ENCODE results near the gene KRT84.

DNA sequence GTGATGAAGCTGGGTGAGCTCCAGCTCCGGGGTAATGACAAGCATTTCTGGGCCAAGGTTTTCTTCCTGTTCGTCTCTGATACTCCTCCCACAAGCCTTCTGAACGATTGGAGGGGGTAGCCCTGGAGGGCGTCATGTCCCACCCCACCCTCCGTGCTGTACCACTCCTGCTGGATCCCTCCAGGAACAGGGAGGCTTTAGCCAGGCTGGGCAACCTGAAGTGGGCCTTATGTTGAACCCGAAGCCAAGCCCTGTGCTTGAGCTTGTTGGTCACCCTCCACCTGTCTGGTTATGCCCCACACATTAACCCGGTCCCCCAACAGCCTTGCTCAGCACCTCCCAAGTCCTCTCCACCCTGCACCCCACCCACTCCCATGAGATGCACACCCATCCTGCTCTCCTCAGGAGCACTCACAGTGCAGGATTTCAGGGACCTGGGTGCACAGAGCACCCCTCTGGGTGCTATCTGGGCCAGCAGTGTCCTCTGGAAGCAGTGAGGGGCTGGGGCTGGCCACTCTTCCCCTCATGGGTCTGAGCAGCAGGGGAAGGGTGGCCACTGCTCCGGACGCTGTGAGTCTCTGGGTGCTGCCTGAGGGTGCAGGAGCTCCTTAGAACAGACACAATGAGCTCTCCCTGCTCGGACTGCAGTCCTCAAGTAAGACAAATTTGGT, 57.5 kb downstream of the KRT84 start:
- TF ChIP-seq CTCF (IDR thresholded peaks at IDR 0.05) (no peak), POLR2A (IDR thresholded peaks at IDR 0.05) (no peak)
